ENCODE results near the gene SLC17A2.

Gene SLC17A2

GRCh38 chr6:25971187-25971821 lies 40.8 kb upstream of the SLC17A2 start:
- Mint-ChIP-seq H3K27ac (peak overlapping the region; percentile 76 to 91 (median 79)), H3K36me3 (ENCODE audit: low read depth) (peaks cover 73% of the 10 kb centered on the region), H3K9me3 (no peaks in the 10 kb centered on the region), H3K4me1 (peaks cover 35% of the 10 kb centered on the region), H3K27me3 (ENCODE audit: low read depth) (no peaks in the 10 kb centered on the region), H3K4me3 (peak overlapping the region in 1 of 3 experiments; percentile 45)
- TF ChIP-seq CTCF (IDR thresholded peaks at IDR 0.05; ENCODE audit: unreplicated experiment in 3 of 3), result no peak

- no peaks in the 10 kb centered on the region for H3K27me3 Mint-ChIP-seq (ENCODE audit: low read depth)
- TF ChIP-seq CTCF (IDR thresholded peaks at IDR 0.05; ENCODE audit: unreplicated experiment in 3 of 3), result no peak
- no peaks in the 10 kb centered on the region for H3K9me3 Mint-ChIP-seq
- peaks cover 69% of the 10 kb centered on the region for H3K36me3 Mint-ChIP-seq (ENCODE audit: low read depth)
- H3K4me1 Mint-ChIP-seq, result peaks cover 45% of the 10 kb centered on the region
- no peak overlapping the region for H3K4me3 Mint-ChIP-seq
- no peak overlapping the region for H3K27ac Mint-ChIP-seq
These were observed 38.3 kb upstream of the SLC17A2 start for GRCh38 chr6:25968769-25969168.

- no peaks in the 10 kb centered on the region for H3K9me3 Mint-ChIP-seq
- H3K27ac Mint-ChIP-seq, result no peak overlapping the region
- TF ChIP-seq CTCF (IDR thresholded peaks at IDR 0.05; ENCODE audit: unreplicated experiment in 3 of 3), result no peak
- no peaks in the 10 kb centered on the region for H3K27me3 Mint-ChIP-seq (ENCODE audit: low read depth)
- H3K4me3 Mint-ChIP-seq, result no peak overlapping the region
- H3K36me3 Mint-ChIP-seq (ENCODE audit: low read depth), result peaks cover 48% of the 10 kb centered on the region
- H3K4me1 Mint-ChIP-seq, result peaks cover 63% of the 10 kb centered on the region
These were observed 36.2 kb upstream of the SLC17A2 start for GRCh38 chr6:25966711-25967110.

- Mint-ChIP-seq H3K4me3 (no peak overlapping the region), H3K27me3 (ENCODE audit: low read depth) (no peaks in the 10 kb centered on the region), H3K9me3 (peaks cover 6% of the 10 kb centered on the region), H3K4me1 (peaks cover 60% of the 10 kb centered on the region), H3K27ac (no peak overlapping the region), H3K36me3 (ENCODE audit: low read depth) (peaks cover 37% of the 10 kb centered on the region)
- TF ChIP-seq CTCF (IDR thresholded peaks at IDR 0.05; ENCODE audit: unreplicated experiment in 3 of 3), result no peak
These were observed 34.6 kb upstream of the SLC17A2 start for GRCh38 chr6:25965058-25965457.

GRCh38 chr6:25963426-25964123 lies 33.1 kb upstream of the SLC17A2 start:
- Mint-ChIP-seq H3K27ac (peak overlapping the region; percentile 98 to 99 (median 99)), H3K4me1 (peaks cover 67% of the 10 kb centered on the region), H3K27me3 (ENCODE audit: low read depth) (no peaks in the 10 kb centered on the region), H3K4me3 (peak overlapping the region; percentile 80 to 96 (median 86)), H3K9me3 (peaks cover 14% of the 10 kb centered on the region), H3K36me3 (ENCODE audit: low read depth) (peaks cover 29% of the 10 kb centered on the region)
- TF ChIP-seq CTCF (IDR thresholded peaks at IDR 0.05; ENCODE audit: unreplicated experiment in 3 of 3), result no peak
